ENCODE measurements around the gene HARS2. TPM values are rescaled to one million over a fixed set of nuclear protein-coding genes. Genes with fewer than 3 reads are reported as not detected.

HARS2 gene
- total RNA-seq, 1 experiment from 2014 or later, result 36.5 TPM

GRCh38 chr5:140671472-140672125 lies 19.7 kb upstream of the HARS2 start:
- CTCF ChIA-PET, result interaction anchor here (1.1 kb wide), 1 partner anchor 24 kb away, joined by 4 read pairs; the partner anchor contains the start of gene IK
- peaks cover 72% of the 10 kb centered on the region for H3K36me3 Mint-ChIP-seq (ENCODE audit: insufficient read depth, unreplicated experiment)
- no peak overlapping the region for H3K4me3 Mint-ChIP-seq (ENCODE audit: unreplicated experiment)

GRCh38 chr5:140672455-140673186 lies 18.6 kb upstream of the HARS2 start:
- intact Hi-C loops (cut with micrococcal nuclease; ENCODE audit: unreplicated experiment), result no loop called here
- no peak overlapping the region for H3K4me3 ChIP-seq (ENCODE audit: low read depth, low read length)
- H3K27me3 ChIP-seq (replicated peaks; ENCODE audit: control insufficient read depth, insufficient read depth, low read length), result no peaks in the 10 kb centered on the region
- H3K27ac Mint-ChIP-seq (ENCODE audit: unreplicated experiment), result no peak overlapping the region
- no peak for DNase-seq
- BruUV-seq (replicated peaks), result no TSS peak
- no peaks in the 10 kb centered on the region for H3K4me1 Mint-ChIP-seq (ENCODE audit: low read depth, unreplicated experiment)
- H3K9me3 Mint-ChIP-seq (ENCODE audit: unreplicated experiment), result no peaks in the 10 kb centered on the region
- no peaks in the 10 kb centered on the region for H3K27me3 Mint-ChIP-seq (ENCODE audit: insufficient read depth, unreplicated experiment)
- CTCF ChIA-PET, result interaction anchor here (1.1 kb wide), 1 partner anchor 25 kb away, joined by 4 read pairs; the partner anchor contains the start of gene IK
- TF ChIP-seq CTCF (IDR thresholded peaks at IDR 0.05; ENCODE audit: insufficient read depth in 1 of 2, low read depth in 1 of 2, low read length in 1 of 2, severe bottlenecking in 1 of 2, unreplicated experiment in 1 of 2), result no peak
- no peak overlapping the region for H3K4me3 Mint-ChIP-seq (ENCODE audit: unreplicated experiment)
- peaks cover 62% of the 10 kb centered on the region for H3K36me3 Mint-ChIP-seq (ENCODE audit: insufficient read depth, unreplicated experiment)
- POLR2A ChIA-PET, result no interaction called here
- H3K36me3 ChIP-seq (ENCODE audit: control insufficient read depth, insufficient read depth, low read length), result peaks cover 5% of the 10 kb centered on the region
- no peaks in the 10 kb centered on the region for H3K4me1 ChIP-seq
- H3K9me3 ChIP-seq, result no peaks in the 10 kb centered on the region

More at GRCh38 chr5:140671472-140672125, 19.7 kb upstream of the HARS2 start:
- Histone ChIP-seq H3K36me3 (ENCODE audit: control insufficient read depth, insufficient read depth, low read length) (peaks cover 4% of the 10 kb centered on the region; the same call in 1 of the 2 replicates), H3K4me1 (no peaks in the 10 kb centered on the region), H3K27me3 (replicated peaks; ENCODE audit: control insufficient read depth, insufficient read depth, low read length) (no peaks in the 10 kb centered on the region), H3K9me3 (no peaks in the 10 kb centered on the region), H3K4me3 (ENCODE audit: low read depth, low read length) (no peak overlapping the region)
- TF ChIP-seq CTCF (IDR thresholded peaks at IDR 0.05; ENCODE audit: insufficient read depth in 1 of 2, low read depth in 1 of 2, low read length in 1 of 2, severe bottlenecking in 1 of 2, unreplicated experiment in 1 of 2), result no peak
- DNase-seq, result no peak
- Mint-ChIP-seq H3K9me3 (ENCODE audit: unreplicated experiment) (peaks cover 2% of the 10 kb centered on the region), H3K4me1 (ENCODE audit: low read depth, unreplicated experiment) (peaks cover 2% of the 10 kb centered on the region), H3K27me3 (ENCODE audit: insufficient read depth, unreplicated experiment) (no peaks in the 10 kb centered on the region), H3K27ac (ENCODE audit: unreplicated experiment) (no peak overlapping the region)
- intact Hi-C loops (cut with micrococcal nuclease; ENCODE audit: unreplicated experiment), result no loop called here
- no TSS peak for BruUV-seq (replicated peaks)
- POLR2A ChIA-PET, result interaction anchor here (0.6 kb wide), 1 partner anchor 120 kb away, joined by 4 read pairs; no protein-coding TSS in a partner anchor

GRCh38 chr5:140673187-140673976 lies 17.9 kb upstream of the HARS2 start, which contains the start of gene DND1:
Gene DND1 (minus strand): TSS chr5:140673576. CDS start chr5:140673542, 34 bp downstream.
- no peaks in the 10 kb centered on the region for H3K27me3 Mint-ChIP-seq (ENCODE audit: insufficient read depth, unreplicated experiment)
- POLR2A ChIA-PET, result no interaction called here

More at GRCh38 chr5:140673187-140673976, 17.9 kb upstream of the HARS2 start, which contains the start of gene DND1:
- H3K27me3 ChIP-seq (replicated peaks; ENCODE audit: control insufficient read depth, insufficient read depth, low read length), result no peaks in the 10 kb centered on the region
- BruUV-seq (replicated peaks), result no TSS peak
- Mint-ChIP-seq H3K4me1 (ENCODE audit: low read depth, unreplicated experiment) (no peaks in the 10 kb centered on the region), H3K27ac (ENCODE audit: unreplicated experiment) (peak within 1 kb of the TSS; percentile 18), H3K36me3 (ENCODE audit: insufficient read depth, unreplicated experiment) (peaks cover 59% of the 10 kb centered on the region), H3K9me3 (ENCODE audit: unreplicated experiment) (no peaks in the 10 kb centered on the region), H3K4me3 (ENCODE audit: unreplicated experiment) (no peak within 1 kb of the TSS)
- H3K9me3 ChIP-seq, result no peaks in the 10 kb centered on the region
- no peak within 1 kb of the TSS for H3K4me3 ChIP-seq (ENCODE audit: low read depth, low read length)
- CTCF ChIA-PET, result no interaction called here
- TF ChIP-seq CTCF (IDR thresholded peaks at IDR 0.05; ENCODE audit: insufficient read depth in 1 of 2, low read depth in 1 of 2, low read length in 1 of 2, severe bottlenecking in 1 of 2, unreplicated experiment in 1 of 2), result no peak
- no peaks in the 10 kb centered on the region for H3K4me1 ChIP-seq
- peaks cover 4% of the 10 kb centered on the region for H3K36me3 ChIP-seq (ENCODE audit: control insufficient read depth, insufficient read depth, low read length)
- intact Hi-C loops (cut with micrococcal nuclease; ENCODE audit: unreplicated experiment), result no loop called here
- no peak for DNase-seq
